Naive thymus-derived CD4-positive, alpha-beta T cell (primary cell): Measurements from ENCODE around the gene ZC3H14. TPM values are rescaled to one million over a fixed set of nuclear protein-coding genes. Genes with fewer than 3 reads are reported as not detected.

ENCODE experiments used
- ATAC-seq: fragments of 150-1000 bp; cut with Tn5 transposase; 2 replicates; pipeline ENCODE4 v1.10.0; 2021; ENCODE audit warnings: mild to moderate bottlenecking, moderate library complexity
- CTCF ChIA-PET: fragments of 350-600 bp; sonication (Branson Sonifier 250); formaldehyde crosslinking; loops from one replicate; lab custom pipeline; 2021; ENCODE audit warnings: antibody characterized with exemption; lab: Charles Lee
- POLR2A ChIA-PET: fragments of 350-600 bp; sonication (Branson Sonifier 250); formaldehyde crosslinking; loops from one replicate; lab custom pipeline; 2021; ENCODE audit warnings: antibody characterized with exemption, inconsistent platforms; lab: Charles Lee
- DNase-seq, 9 donors: peaks; one replicate each; pipeline versions ENCODE4 v3.0.0 to v3.0.0-alpha.2; 2020 to 2022; ENCODE audit warnings: mixed read lengths in 1 of 9
- H3K27ac ChIP-seq: one replicate; pipeline ENCODE4 v1.7.0; 2013; ENCODE audit warnings: mild to moderate bottlenecking, low read depth, low read length, moderate library complexity
- H3K27me3 ChIP-seq, 2 donors: one replicate each; pipeline ENCODE4 v1.7.0; 2013; ENCODE audit warnings: low read length in 2 of 2, mild to moderate bottlenecking in 2 of 2, moderate library complexity in 2 of 2; ENCODE audit not compliant: control insufficient read depth in 2 of 2, insufficient read depth in 2 of 2
- H3K36me3 ChIP-seq, 3 experiments: 1 replicate in 2 of 3; 2 replicates in 1 of 3; pipeline ENCODE4 v1.7.0; 2013; ENCODE audit warnings: low read length in 3 of 3, mild to moderate bottlenecking in 3 of 3, moderate library complexity in 1 of 3; ENCODE audit not compliant: insufficient read depth in 3 of 3, control insufficient read depth in 2 of 3
- H3K4me1 ChIP-seq, 2 donors: one replicate each; pipeline ENCODE4 v1.7.0; 2013; ENCODE audit warnings: low read length in 2 of 2, mild to moderate bottlenecking in 2 of 2, moderate library complexity in 1 of 2; ENCODE audit not compliant: control insufficient read depth in 2 of 2, insufficient read depth in 2 of 2
- H3K4me3 ChIP-seq: 2 replicates; pipeline ENCODE4 v1.7.0; 2013; ENCODE audit warnings: mild to moderate bottlenecking, low read length
- H3K9me3 ChIP-seq, 3 experiments: 1 replicate in 2 of 3; 2 replicates in 1 of 3; pipeline ENCODE4 v1.7.0; 2013; ENCODE audit warnings: low read length in 3 of 3; ENCODE audit not compliant: control insufficient read depth in 2 of 3
- H3K27ac Mint-ChIP-seq, 9 donors: one replicate each; pipeline ENCODE4 v1.8.0; 2020 to 2022; ENCODE audit warnings: mixed read lengths in 9 of 9, mild to moderate bottlenecking in 8 of 9, moderate library complexity in 5 of 9, inconsistent platforms in 2 of 9
- H3K27me3 Mint-ChIP-seq, 5 donors: one replicate each; pipeline ENCODE4 v1.8.0; 2021 to 2022; ENCODE audit warnings: mixed read lengths in 5 of 5, mild to moderate bottlenecking in 1 of 5
- H3K36me3 Mint-ChIP-seq, 5 donors: one replicate each; pipeline ENCODE4 v1.8.0; 2020 to 2022; ENCODE audit warnings: mixed read lengths in 5 of 5, mild to moderate bottlenecking in 3 of 5, inconsistent platforms in 1 of 5
- H3K4me1 Mint-ChIP-seq, 7 donors: one replicate each; pipeline ENCODE4 v1.8.0; 2020 to 2022; ENCODE audit warnings: mixed read lengths in 7 of 7, mild to moderate bottlenecking in 3 of 7, inconsistent platforms in 1 of 7
- H3K4me3 Mint-ChIP-seq, 10 donors: one replicate each; pipeline ENCODE4 v1.8.0; 2020 to 2022; ENCODE audit warnings: mild to moderate bottlenecking in 10 of 10, mixed read lengths in 10 of 10, moderate library complexity in 6 of 10, inconsistent platforms in 2 of 10
- H3K9me3 Mint-ChIP-seq, 11 donors: one replicate each; pipeline ENCODE4 v1.8.0; 2020 to 2022; ENCODE audit warnings: mixed read lengths in 11 of 11, mild to moderate bottlenecking in 4 of 11, inconsistent platforms in 1 of 11, moderate library complexity in 1 of 11
- intact Hi-C, 2 donors: fragments of 100-400 bp; cut with micrococcal nuclease; formaldehyde crosslinking; loops; one replicate each; pipeline ENCODE4 v1.15.1; 2023
- polyA plus RNA-seq, 2 donors: library from polyadenylated mRNA; unstranded; fragments of 300-500 nt; fragmentation: Illumina TruSeq; gene quantifications; one replicate each; pipeline ENCODE4 v1.2.3, GENCODE V29; 2021
- total RNA-seq, 6 experiments: library from RNA in 5 of 6; stranded (reverse) in 5 of 6; gene quantifications; 1 replicate in 5 of 6; 2 replicates in 1 of 6; pipeline ENCODE4 v1.2.3 and lab custom pipeline; 2021 to 2026

ZC3H14 gene
- total RNA-seq = 10 to 100 TPM; 40.1 to 66.2 (median 45.6) TPM
- 10 to 100 TPM; 39.7 to 72.4 TPM for polyA plus RNA-seq
- 44.8 reads per million, percentile 69 among the genes with 10 or more reads in this experiment for total RNA-seq (lab: John Stamatoyannopoulos, UW)

DNA sequence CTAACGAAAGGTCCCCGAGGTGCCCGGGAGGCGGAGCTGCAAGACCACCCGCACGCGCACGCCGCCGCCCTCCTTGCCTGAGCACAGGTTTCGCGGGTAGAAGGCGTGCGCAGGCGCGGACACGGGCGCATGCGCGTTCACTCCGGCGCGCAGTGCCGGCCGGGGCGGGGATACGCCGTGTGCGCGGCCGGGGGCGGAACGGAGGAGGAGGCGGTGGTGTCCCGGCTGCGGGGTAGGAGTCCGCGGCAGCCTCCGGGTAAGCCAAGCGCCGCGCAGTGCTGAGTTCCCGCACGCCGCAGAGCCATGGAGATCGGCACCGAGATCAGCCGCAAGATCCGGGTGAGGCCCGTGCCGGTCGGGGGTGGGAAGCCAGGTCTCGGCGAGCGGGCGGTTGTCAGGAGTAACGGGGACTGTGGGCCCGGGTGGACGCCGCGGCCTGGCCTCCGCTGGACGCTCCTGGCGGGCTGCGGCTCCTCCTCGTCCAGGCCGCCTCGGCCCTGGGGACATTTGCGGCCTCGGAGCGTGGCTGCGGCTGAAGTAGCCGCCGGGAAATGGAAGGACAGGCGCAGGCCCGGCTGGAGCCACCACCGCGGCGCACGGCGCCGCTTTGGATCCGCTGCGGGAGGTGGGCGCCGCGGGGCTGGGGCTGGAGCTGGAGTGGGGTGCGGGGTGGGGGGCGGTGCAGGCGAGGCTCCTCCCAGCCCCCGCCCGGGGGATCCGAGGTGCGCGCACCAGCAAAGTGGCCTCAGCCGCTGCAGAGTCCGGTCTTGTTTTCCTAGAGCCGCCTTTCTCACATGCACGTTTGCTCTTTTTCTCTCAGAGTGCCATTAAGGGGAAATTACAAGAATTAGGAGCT is at the start of gene ZC3H14:
TSS of gene ZC3H14 (plus strand) at position 207 of the 856 bp plus-strand sequence. CDS start at position 304, 97 bp downstream.
- peaks cover 0 to 27% (median 0%) of the 10 kb centered on the region in 5 donors for H3K27me3 Mint-ChIP-seq
- ChIA-PET POLR2A (interaction anchor here (1.4 kb wide), 1 partner anchor 12 kb away, joined by 4 read pairs; no protein-coding TSS in a partner anchor), CTCF (no interaction called here)
- H3K9me3 ChIP-seq = no peaks in the 10 kb centered on the region
- H3K27me3 ChIP-seq = no peaks in the 10 kb centered on the region
- peak; percentile 80 to 91 (median 88) for DNase-seq
- H3K4me1 ChIP-seq = peaks cover 12 to 13% of the 10 kb centered on the region in 2 donors
- H3K4me3 ChIP-seq = peak within 1 kb of the TSS; percentile 84
- H3K36me3 ChIP-seq = peaks cover 0 to 5% (median 0%) of the 10 kb centered on the region in 3 experiments
- peak; percentile 98 for ATAC-seq
- H3K4me3 Mint-ChIP-seq = peak within 1 kb of the TSS; percentile 89 to 96 (median 92)
- intact Hi-C loops = loop anchor here (1.0 to 10.0 kb wide), 10 partner anchors 8 to 1694 kb away; partner anchors contain the start of genes EFCAB11 (in 2 of the 2), EML5 (in 2 of the 2), GPR65 (in 2 of the 2) and TDP1 (in 2 of the 2)
- peak within 1 kb of the TSS; percentile 49 to 94 (median 84) for H3K27ac Mint-ChIP-seq
- peaks cover 19 to 44% (median 38%) of the 10 kb centered on the region in 7 donors for H3K4me1 Mint-ChIP-seq
- peak within 1 kb of the TSS; percentile 72 for H3K27ac ChIP-seq
- peaks cover 2 to 15% (median 3%) of the 10 kb centered on the region in 5 donors for H3K36me3 Mint-ChIP-seq
- H3K9me3 Mint-ChIP-seq = peaks cover 0 to 3% (median 0%) of the 10 kb centered on the region in 11 donors

DNA sequence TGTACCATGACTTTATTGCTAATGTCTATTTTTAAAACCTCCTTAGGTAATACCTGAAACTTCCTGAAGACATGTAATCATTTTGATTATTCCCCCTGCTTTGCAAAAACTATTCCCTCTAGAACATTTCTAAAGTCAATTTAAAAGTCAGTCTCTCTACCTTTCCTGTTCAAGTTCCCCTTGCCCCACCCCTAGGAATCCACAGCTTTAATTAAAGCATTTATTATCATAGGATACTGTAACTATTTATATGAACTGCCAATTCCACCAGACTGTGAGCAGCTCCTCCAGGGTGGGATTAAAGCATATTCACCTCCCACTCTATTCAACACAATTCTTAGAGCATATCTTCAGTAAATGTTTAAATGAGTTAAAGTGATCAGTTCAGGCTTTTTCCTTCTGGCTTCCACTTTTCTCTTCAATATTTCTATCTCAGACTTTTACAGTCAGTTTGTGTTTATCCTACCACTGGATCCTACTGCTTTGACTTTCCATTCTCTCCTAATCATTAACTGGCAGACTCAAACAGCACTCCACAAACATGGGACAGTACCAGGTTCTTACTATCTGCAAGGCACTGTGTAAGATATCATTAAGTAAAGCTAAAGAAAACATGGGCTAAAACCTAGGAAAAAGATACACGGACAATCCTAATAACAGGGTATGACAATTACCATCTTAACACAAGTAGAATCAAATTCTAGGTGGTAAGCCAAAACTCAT is 47.2 kb upstream of the ZC3H14 start:
- ATAC-seq (no peak), DNase-seq (no peak)
- Mint-ChIP-seq H3K36me3 (no peaks in the 10 kb centered on the region), H3K4me1 (peaks cover 0 to 3% (median 0%) of the 10 kb centered on the region in 7 donors), H3K27ac (no peak overlapping the region), H3K27me3 (peaks cover 12 to 32% (median 19%) of the 10 kb centered on the region in 5 donors), H3K9me3 (no peaks in the 10 kb centered on the region), H3K4me3 (no peak overlapping the region)
- ChIA-PET CTCF (no interaction called here), POLR2A (no interaction called here)
- Histone ChIP-seq H3K4me3 (no peak overlapping the region), H3K9me3 (no peaks in the 10 kb centered on the region), H3K4me1 (no peaks in the 10 kb centered on the region), H3K36me3 (no peaks in the 10 kb centered on the region), H3K27me3 (no peaks in the 10 kb centered on the region), H3K27ac (no peak overlapping the region)
- intact Hi-C loops = no loop called here

GRCh38 chr14:88516861-88517357 is 45.9 kb upstream of the ZC3H14 start:
- Histone ChIP-seq H3K36me3 (no peaks in the 10 kb centered on the region), H3K27ac (no peak overlapping the region), H3K27me3 (no peaks in the 10 kb centered on the region), H3K4me3 (no peak overlapping the region), H3K4me1 (no peaks in the 10 kb centered on the region), H3K9me3 (no peaks in the 10 kb centered on the region)
- intact Hi-C loops = no loop called here
- Mint-ChIP-seq H3K27me3 (peaks cover 10 to 41% (median 19%) of the 10 kb centered on the region in 5 donors), H3K36me3 (no peaks in the 10 kb centered on the region), H3K4me3 (no peak overlapping the region), H3K27ac (no peak overlapping the region), H3K4me1 (peaks cover 0 to 3% (median 0%) of the 10 kb centered on the region in 7 donors), H3K9me3 (no peaks in the 10 kb centered on the region)
- CTCF ChIA-PET = interaction anchor here (0.6 to 0.7 kb wide), 2 partner anchors 22 to 35 kb away, joined by 3 read pairs; no protein-coding TSS in a partner anchor
- ATAC-seq (no peak), DNase-seq (no peak)
- POLR2A ChIA-PET = no interaction called here

DNA sequence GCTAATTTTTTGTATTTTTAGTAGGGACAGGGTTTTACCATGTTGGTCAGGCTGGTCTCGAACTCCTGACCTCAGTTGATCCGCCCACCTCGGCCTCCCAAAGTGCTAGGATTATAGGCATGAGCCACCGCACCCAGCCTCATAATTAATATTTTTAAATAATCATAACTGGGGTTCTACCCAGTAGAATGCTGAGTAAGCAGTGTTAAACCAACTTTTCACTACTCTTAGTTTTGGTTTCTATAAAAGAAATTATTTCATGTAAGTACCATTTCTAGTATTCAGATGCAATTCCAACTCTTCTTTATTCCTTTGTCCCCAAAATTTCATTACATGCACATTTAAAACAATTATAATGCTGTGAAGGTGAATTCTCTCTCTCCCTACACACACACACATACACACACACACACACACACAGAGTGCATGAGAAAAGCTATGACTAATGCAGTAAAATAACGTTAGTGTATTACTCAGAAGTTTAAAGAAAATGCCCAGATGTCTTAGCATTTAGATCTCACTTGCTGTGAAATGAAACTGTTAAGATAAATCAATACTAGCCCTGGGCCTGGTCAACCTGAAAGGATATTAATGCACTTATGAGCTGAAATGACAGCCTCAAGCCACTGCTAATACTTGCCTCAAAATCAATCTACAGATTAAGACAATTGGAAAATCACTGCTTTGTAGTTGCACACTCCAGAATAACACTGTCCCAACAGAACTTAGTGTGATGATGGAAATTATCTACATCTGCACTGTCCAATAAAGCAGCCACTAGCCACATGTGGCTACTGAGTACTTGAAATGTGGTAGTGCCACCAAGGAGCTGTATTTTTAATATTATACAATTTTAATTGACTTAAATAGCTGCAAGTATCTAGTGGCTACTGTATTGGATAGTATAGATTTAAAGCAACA is 44.0 kb upstream of the ZC3H14 start:
- no peak for DNase-seq
- ChIA-PET CTCF (no interaction called here), POLR2A (no interaction called here)
- no peaks in the 10 kb centered on the region for H3K4me1 ChIP-seq
- no peaks in the 10 kb centered on the region for H3K27me3 ChIP-seq
- no peaks in the 10 kb centered on the region for H3K9me3 ChIP-seq
- ATAC-seq = no peak
- H3K4me3 ChIP-seq = no peak overlapping the region
- intact Hi-C loops = no loop called here
- H3K36me3 Mint-ChIP-seq = peaks cover 0 to 5% (median 0%) of the 10 kb centered on the region in 5 donors
- peaks cover 19 to 50% (median 34%) of the 10 kb centered on the region in 5 donors for H3K27me3 Mint-ChIP-seq
- no peak overlapping the region for H3K4me3 Mint-ChIP-seq
- no peak overlapping the region for H3K27ac ChIP-seq
- H3K9me3 Mint-ChIP-seq = peaks cover 0 to 10% (median 3%) of the 10 kb centered on the region in 11 donors
- H3K27ac Mint-ChIP-seq = no peak overlapping the region
- H3K4me1 Mint-ChIP-seq = peaks cover 0 to 3% (median 0%) of the 10 kb centered on the region in 7 donors
- no peaks in the 10 kb centered on the region for H3K36me3 ChIP-seq

- ChIA-PET POLR2A (no interaction called here), CTCF (no interaction called here)
- Histone ChIP-seq H3K27me3 (no peaks in the 10 kb centered on the region), H3K4me1 (no peaks in the 10 kb centered on the region), H3K27ac (no peak overlapping the region), H3K36me3 (no peaks in the 10 kb centered on the region), H3K4me3 (no peak overlapping the region), H3K9me3 (no peaks in the 10 kb centered on the region)
- Mint-ChIP-seq H3K27ac (no peak overlapping the region), H3K27me3 (peaks cover 22 to 44% (median 33%) of the 10 kb centered on the region in 5 donors), H3K36me3 (peaks cover 0 to 5% (median 0%) of the 10 kb centered on the region in 5 donors), H3K4me1 (peaks cover 0 to 3% (median 0%) of the 10 kb centered on the region in 7 donors), H3K9me3 (peaks cover 0 to 11% (median 3%) of the 10 kb centered on the region in 11 donors), H3K4me3 (no peak overlapping the region)
- ATAC-seq = no peak
- DNase-seq = no peak
- intact Hi-C loops = no loop called here
These were observed 42.9 kb upstream of the ZC3H14 start for GRCh38 chr14:88519907-88520306.
